Activated CD4-positive, alpha-beta T cell treated with anti-CD3 and anti-CD28 coated beads, Interleukin-2, amount 10 ng/mL, durations not matched to agents 7 days and 5 days (primary cell): ENCODE data around the gene GIPC2. TPM values are rescaled to one million over a fixed set of nuclear protein-coding genes. Genes with fewer than 3 reads are reported as not detected.
"Not testable (repeated sequence)": the region's sequence is repeated elsewhere in the genome, so short reads cannot be mapped to it uniquely, and the experiment has no call there.

Experiments used
- CTCF ChIA-PET: fragments of 350-600 bp; sonication (Branson Sonifier 250); formaldehyde crosslinking; loops from one replicate; lab custom pipeline; 2021; ENCODE audit warnings: antibody characterized with exemption; lab: Charles Lee
- POLR2A ChIA-PET: fragments of 350-600 bp; sonication (Branson Sonifier 250); formaldehyde crosslinking; loops from one replicate; lab custom pipeline; 2021; ENCODE audit warnings: antibody characterized with exemption; lab: Charles Lee
- DNase-seq: peaks from one replicate; pipeline ENCODE4 v3.0.0-alpha.2; 2020
- H3K27ac Mint-ChIP-seq: one replicate; pipeline ENCODE4 v1.8.0; 2021; ENCODE audit warnings: mild to moderate bottlenecking, moderate library complexity, mixed read lengths
- H3K27me3 Mint-ChIP-seq: one replicate; pipeline ENCODE4 v1.8.0; 2021; ENCODE audit warnings: mixed read lengths
- H3K36me3 Mint-ChIP-seq: one replicate; pipeline ENCODE4 v1.8.0; 2021; ENCODE audit warnings: low read depth, mixed read lengths
- H3K4me1 Mint-ChIP-seq: one replicate; pipeline ENCODE4 v1.8.0; 2021; ENCODE audit warnings: mixed read lengths
- H3K4me3 Mint-ChIP-seq: one replicate; pipeline ENCODE4 v1.8.0; 2021; ENCODE audit warnings: mild to moderate bottlenecking, moderate library complexity, mixed read lengths
- H3K9me3 Mint-ChIP-seq: one replicate; pipeline ENCODE4 v1.8.0; 2021; ENCODE audit warnings: mixed read lengths
- total RNA-seq, 2 experiments: library from RNA; stranded (reverse); gene quantifications; one replicate each; pipeline ENCODE4 v1.2.3, GENCODE V29; 2021

The GIPC2 gene
- total RNA-seq, 2 experiments from 2014 or later, result 0.08 to 0.10 TPM

DNA sequence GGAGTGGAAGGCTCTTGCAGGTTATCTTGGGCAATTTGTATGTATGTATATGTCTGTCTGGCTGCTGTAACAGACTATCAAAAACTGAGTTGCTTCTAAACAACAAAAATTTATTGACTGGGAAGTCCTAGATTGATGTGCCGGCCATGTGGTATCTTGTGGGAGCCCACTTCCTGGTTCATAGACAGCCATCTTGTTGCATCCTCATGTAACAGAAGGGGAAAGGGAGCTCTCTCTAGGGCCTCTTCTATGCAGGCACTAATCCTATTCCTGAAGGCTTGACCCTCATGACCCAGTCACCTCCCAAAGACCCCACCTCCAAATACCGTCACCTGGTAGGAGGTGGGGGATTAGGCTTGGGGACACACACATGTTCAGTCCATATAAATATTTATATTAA, 9.2 kb downstream of the GIPC2 start:
- H3K4me1 Mint-ChIP-seq, result peaks cover 4% of the 10 kb centered on the region
- ChIA-PET POLR2A (no interaction called here), CTCF (no interaction called here)
- no peak overlapping the region for H3K27ac Mint-ChIP-seq
- DNase-seq, result no peak
- H3K27me3 Mint-ChIP-seq, result peaks cover 3% of the 10 kb centered on the region
- no peak overlapping the region for H3K4me3 Mint-ChIP-seq
- no peaks in the 10 kb centered on the region for H3K36me3 Mint-ChIP-seq
- peaks cover 5% of the 10 kb centered on the region for H3K9me3 Mint-ChIP-seq

GRCh38 chr1:78055565-78056132, 9.9 kb downstream of the GIPC2 start:
- H3K9me3 Mint-ChIP-seq, result peaks cover 5% of the 10 kb centered on the region
- no peaks in the 10 kb centered on the region for H3K36me3 Mint-ChIP-seq
- H3K27ac Mint-ChIP-seq, result no peak overlapping the region
- no peak for DNase-seq
- H3K27me3 Mint-ChIP-seq, result peaks cover 3% of the 10 kb centered on the region
- H3K4me1 Mint-ChIP-seq, result peaks cover 4% of the 10 kb centered on the region
- ChIA-PET CTCF (no interaction called here), POLR2A (no interaction called here)
- H3K4me3 Mint-ChIP-seq, result no peak overlapping the region

- ChIA-PET CTCF (no interaction called here), POLR2A (no interaction called here)
These were observed 12.9 kb downstream of the GIPC2 start for GRCh38 chr1:78058670-78059069.

DNA sequence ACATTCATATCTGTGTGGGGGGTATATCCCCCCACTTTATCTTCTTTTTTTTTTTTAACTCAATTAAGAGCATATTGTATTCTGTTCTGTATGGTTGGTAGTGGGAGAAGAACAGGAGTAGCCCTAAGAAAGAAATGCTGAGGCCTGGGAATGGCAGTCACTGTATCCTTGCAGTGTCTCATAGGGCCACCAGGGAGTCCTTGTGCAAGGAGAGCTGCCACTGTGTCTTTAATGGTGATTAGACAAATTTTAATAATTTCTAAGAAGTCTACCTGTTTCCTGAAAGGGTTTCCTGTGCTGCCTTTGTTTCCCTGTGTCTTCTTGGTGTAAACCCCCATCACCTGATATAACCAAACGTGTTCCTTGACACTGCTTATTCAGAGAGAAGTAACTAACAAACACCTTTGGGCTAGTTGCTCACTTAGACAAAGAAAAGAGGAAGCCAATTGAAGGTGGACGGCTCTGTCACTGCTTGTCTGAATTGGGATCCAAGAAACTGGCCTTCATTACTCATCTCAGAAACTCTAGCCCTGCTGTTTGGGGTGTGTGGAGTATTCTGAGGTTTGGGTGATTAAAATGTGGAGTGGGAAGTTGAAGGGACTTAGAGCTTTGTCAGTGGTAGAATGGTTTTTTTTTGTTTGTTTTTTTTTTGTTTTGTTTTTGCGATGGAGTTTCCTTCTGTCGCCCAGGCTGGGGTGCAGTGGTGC, 15.2 kb downstream of the GIPC2 start:
- no peak for DNase-seq
- Mint-ChIP-seq H3K4me1 (no peaks in the 10 kb centered on the region), H3K9me3 (no peaks in the 10 kb centered on the region), H3K36me3 (no peaks in the 10 kb centered on the region), H3K4me3 (no peak overlapping the region), H3K27me3 (peaks cover 3% of the 10 kb centered on the region), H3K27ac (no peak overlapping the region)
- ChIA-PET CTCF (no interaction called here), POLR2A (no interaction called here)

More at GRCh38 chr1:78058670-78059069, 12.9 kb downstream of the GIPC2 start:
- peaks cover 5% of the 10 kb centered on the region for H3K9me3 Mint-ChIP-seq
- H3K27me3 Mint-ChIP-seq, result peaks cover 3% of the 10 kb centered on the region
- no peak overlapping the region for H3K4me3 Mint-ChIP-seq
- no peaks in the 10 kb centered on the region for H3K36me3 Mint-ChIP-seq
- no peak for DNase-seq
- H3K4me1 Mint-ChIP-seq, result peaks cover 4% of the 10 kb centered on the region
- no peak overlapping the region for H3K27ac Mint-ChIP-seq

DNA sequence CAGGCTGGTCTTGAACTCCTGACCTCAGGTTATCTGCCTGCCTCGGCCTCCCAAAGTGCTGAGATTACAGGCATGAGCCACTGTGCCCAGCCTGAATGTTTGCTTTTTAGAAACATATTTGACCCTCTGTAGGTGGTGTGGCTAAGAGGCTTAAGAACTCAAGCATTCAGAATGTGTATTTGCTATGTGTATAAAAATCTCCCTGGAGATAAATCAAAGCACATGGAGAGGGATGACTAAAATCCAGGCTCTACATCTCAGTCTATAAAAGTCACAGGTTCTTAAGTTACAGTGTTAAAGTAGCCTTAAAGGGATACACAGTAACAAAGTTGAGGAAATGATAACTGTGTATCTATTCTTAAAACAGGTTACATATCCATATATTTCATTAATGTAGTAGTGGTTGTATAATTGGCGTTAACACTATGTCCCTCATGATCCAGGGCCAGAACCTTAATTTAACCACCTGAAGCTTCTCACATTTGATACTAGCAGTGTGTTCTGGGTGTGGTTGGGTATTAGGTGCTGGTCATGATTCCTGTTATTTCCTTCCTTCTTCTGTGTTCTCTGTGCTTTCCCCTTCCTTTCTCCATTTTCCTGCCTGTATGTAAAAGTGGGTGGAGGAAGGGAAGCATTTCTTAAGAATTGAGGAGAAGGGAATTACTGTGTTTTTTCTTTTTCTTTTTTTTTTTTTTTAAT, 16.2 kb downstream of the GIPC2 start:
- Mint-ChIP-seq H3K36me3 (no peaks in the 10 kb centered on the region), H3K4me1 (no peaks in the 10 kb centered on the region), H3K4me3 (no peak overlapping the region), H3K9me3 (no peaks in the 10 kb centered on the region), H3K27ac (no peak overlapping the region), H3K27me3 (peaks cover 3% of the 10 kb centered on the region)
- POLR2A ChIA-PET, result no interaction called here
- no peak for DNase-seq
- CTCF ChIA-PET, result interaction anchor here (0.6 kb wide), 1 partner anchor 160 kb away, joined by 3 read pairs; no protein-coding TSS in a partner anchor

DNA sequence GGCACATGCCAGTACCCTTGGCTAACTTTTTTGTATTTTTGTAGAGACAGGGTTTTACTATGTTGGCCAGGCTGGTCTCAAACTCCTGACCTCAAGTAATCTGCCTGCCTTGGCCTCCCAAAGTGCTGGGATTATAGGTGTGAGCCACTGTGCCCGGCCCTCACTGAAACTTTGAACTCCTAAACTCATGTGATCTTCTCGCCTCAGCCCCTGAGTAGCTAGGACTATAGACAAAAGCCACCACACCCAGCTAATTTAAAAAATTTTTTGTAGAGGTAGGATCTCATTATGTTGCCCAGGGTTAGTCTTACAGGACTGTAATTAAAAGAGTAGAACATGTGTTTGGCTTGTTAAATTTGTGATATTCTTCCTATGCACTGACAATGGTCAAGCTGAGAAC, 19.1 kb downstream of the GIPC2 start:
- H3K9me3 Mint-ChIP-seq, H3K36me3 Mint-ChIP-seq, DNase-seq, H3K27me3 Mint-ChIP-seq, H3K4me3 Mint-ChIP-seq, H3K4me1 Mint-ChIP-seq, POLR2A ChIA-PET, H3K27ac Mint-ChIP-seq, CTCF ChIA-PET: not testable (repeated sequence)

- Mint-ChIP-seq H3K27me3 (peaks cover 16% of the 10 kb centered on the region), H3K27ac (no peak overlapping the region), H3K4me1 (no peaks in the 10 kb centered on the region), H3K36me3 (no peaks in the 10 kb centered on the region), H3K4me3 (no peak overlapping the region), H3K9me3 (no peaks in the 10 kb centered on the region)
- ChIA-PET CTCF (no interaction called here), POLR2A (no interaction called here)
- no peak for DNase-seq
These were observed 23.0 kb downstream of the GIPC2 start for GRCh38 chr1:78068681-78069283.

DNA sequence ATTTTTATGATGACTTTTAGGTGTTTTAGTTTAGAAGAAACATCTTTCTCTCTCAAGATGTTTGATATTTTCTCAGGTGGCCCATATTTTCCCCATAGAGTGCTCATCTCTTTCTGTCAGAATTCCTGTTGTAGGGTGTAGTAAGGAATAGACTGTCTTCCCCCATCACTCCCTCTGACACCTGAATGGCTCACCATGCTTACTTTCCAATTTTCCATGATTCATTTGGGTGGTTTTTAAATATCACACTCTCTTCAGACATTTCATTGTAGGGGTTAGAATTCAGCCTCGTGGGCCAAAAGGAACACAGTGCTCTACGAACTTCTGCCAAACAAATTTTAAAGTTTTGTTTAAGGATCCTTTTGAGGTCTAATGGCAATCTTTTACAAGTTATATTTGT, 24.0 kb downstream of the GIPC2 start:
- Mint-ChIP-seq H3K27me3 (peaks cover 16% of the 10 kb centered on the region), H3K27ac (no peak overlapping the region)
- POLR2A ChIA-PET, result no interaction called here

GRCh38 chr1:78070210-78070609, 24.4 kb downstream of the GIPC2 start:
- Mint-ChIP-seq H3K9me3 (no peaks in the 10 kb centered on the region), H3K4me1 (no peaks in the 10 kb centered on the region), H3K36me3 (no peaks in the 10 kb centered on the region), H3K4me3 (no peak overlapping the region), H3K27ac (no peak overlapping the region), H3K27me3 (peaks cover 16% of the 10 kb centered on the region)
- DNase-seq, result no peak
- POLR2A ChIA-PET, result no interaction called here
- CTCF ChIA-PET, result interaction anchor here (1.1 kb wide), 1 partner anchor 9 kb away, joined by 3 read pairs; no protein-coding TSS in a partner anchor

More for the DNA sequence above, 24.0 kb downstream of the GIPC2 start:
- H3K4me3 Mint-ChIP-seq, result no peak overlapping the region
- CTCF ChIA-PET, result interaction anchor here (1.1 kb wide), 1 partner anchor 10 kb away, joined by 3 read pairs; no protein-coding TSS in a partner anchor
- no peak for DNase-seq
- no peaks in the 10 kb centered on the region for H3K36me3 Mint-ChIP-seq
- no peaks in the 10 kb centered on the region for H3K9me3 Mint-ChIP-seq
- H3K4me1 Mint-ChIP-seq, result no peaks in the 10 kb centered on the region

GRCh38 chr1:78070758-78071157, 25.0 kb downstream of the GIPC2 start:
- Mint-ChIP-seq H3K4me3 (no peak overlapping the region), H3K27me3 (peaks cover 16% of the 10 kb centered on the region), H3K9me3 (no peaks in the 10 kb centered on the region), H3K36me3 (no peaks in the 10 kb centered on the region), H3K27ac (no peak overlapping the region), H3K4me1 (no peaks in the 10 kb centered on the region)
- no peak for DNase-seq
- POLR2A ChIA-PET, result no interaction called here
- CTCF ChIA-PET, result interaction anchor here (1.1 kb wide), 1 partner anchor 9 kb away, joined by 3 read pairs; no protein-coding TSS in a partner anchor

DNA sequence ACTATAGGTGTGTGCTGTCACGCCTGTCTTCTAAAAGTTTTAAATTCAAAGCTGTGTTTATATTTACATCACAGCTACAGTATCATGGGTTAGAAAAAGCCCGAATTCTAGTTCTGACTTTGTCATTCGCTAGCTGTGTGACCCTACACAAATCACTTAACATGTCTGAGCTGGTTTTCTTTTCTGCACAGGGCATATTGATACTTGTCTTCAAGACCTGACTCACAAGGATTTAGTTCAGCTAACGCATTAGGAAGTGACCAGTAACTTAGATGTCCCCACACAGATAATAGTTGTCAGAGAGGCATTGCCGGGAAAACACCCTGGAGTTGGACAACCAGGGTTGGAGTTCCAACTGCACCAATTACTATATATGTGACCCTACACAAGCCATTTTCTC, 25.9 kb downstream of the GIPC2 start:
- ChIA-PET CTCF (no interaction called here), POLR2A (no interaction called here)
- H3K9me3 Mint-ChIP-seq, result no peaks in the 10 kb centered on the region
- DNase-seq, result no peak
- H3K4me3 Mint-ChIP-seq, result no peak overlapping the region
- H3K27ac Mint-ChIP-seq, result no peak overlapping the region
- H3K27me3 Mint-ChIP-seq, result peaks cover 16% of the 10 kb centered on the region
- no peaks in the 10 kb centered on the region for H3K36me3 Mint-ChIP-seq
- H3K4me1 Mint-ChIP-seq, result no peaks in the 10 kb centered on the region

DNA sequence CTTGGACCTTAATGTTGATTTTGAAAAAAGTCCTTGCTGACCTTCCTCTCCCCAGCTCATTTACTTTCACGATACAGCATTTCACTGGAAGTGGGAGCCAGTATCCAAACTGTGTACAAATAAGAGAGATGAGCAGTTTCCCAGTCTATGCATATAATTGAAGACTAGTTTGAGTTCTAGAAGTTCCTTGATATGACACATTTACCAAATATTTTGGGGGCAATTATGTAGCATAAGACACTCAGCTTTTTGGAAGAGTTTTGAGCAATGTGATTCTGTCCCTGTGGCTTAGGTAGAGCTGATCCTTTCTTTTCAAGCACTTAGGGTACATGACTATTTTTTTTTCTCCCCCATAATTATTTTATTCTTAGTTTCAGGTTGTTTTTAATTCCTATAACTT, 26.4 kb downstream of the GIPC2 start:
- no peak for DNase-seq
- CTCF ChIA-PET, result no interaction called here
- POLR2A ChIA-PET, result no interaction called here
- Mint-ChIP-seq H3K9me3 (no peaks in the 10 kb centered on the region), H3K4me3 (no peak overlapping the region), H3K27me3 (peaks cover 16% of the 10 kb centered on the region), H3K36me3 (no peaks in the 10 kb centered on the region), H3K27ac (no peak overlapping the region), H3K4me1 (no peaks in the 10 kb centered on the region)

DNA sequence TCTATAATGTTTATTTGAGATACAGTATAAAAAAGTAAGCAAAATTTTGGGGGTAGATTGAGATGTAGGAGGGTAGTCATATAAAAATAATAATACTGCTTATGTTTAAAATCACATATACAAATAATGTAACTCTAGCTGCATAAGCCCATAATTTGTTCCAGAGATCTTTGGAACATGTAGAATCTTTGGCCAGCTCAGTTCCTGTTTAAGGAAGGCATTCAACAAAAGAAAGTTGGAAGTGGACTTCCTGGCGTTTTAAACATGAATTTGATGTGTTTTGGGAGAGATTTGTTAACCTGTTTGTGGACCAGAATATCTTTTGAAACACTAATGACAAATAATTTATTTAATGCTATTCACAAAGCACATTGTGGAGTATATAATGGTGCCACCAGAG, 27.7 kb downstream of the GIPC2 start:
- CTCF ChIA-PET, result no interaction called here
- Mint-ChIP-seq H3K4me1 (no peaks in the 10 kb centered on the region), H3K36me3 (no peaks in the 10 kb centered on the region)

More for the DNA sequence above, 27.7 kb downstream of the GIPC2 start:
- Mint-ChIP-seq H3K4me3 (no peak overlapping the region), H3K27me3 (peaks cover 16% of the 10 kb centered on the region), H3K9me3 (no peaks in the 10 kb centered on the region), H3K27ac (no peak overlapping the region)
- no peak for DNase-seq
- POLR2A ChIA-PET, result no interaction called here
